Astrocyte of the cerebellum (primary cell): Measurements from ENCODE around the gene TCTN1.
"Not testable (repeated sequence)": the region's sequence is repeated elsewhere in the genome, so short reads cannot be mapped to it uniquely, and the experiment has no call there.

ENCODE experiments used
- DNase-seq: peaks from one replicate; pipeline ENCODE4 v3.0.0-alpha.2; 2011; ENCODE audit warnings: low read depth
- H3K4me3 ChIP-seq: 2 replicates; pipeline ENCODE4 v1.5.1; 2011; ENCODE audit warnings: mild to moderate bottlenecking, low read depth, low read length, moderate library complexity
- CTCF ChIP-seq: IDR thresholded peaks from 2 replicates; pipeline ENCODE4 v1.5.1; 2012; ENCODE audit warnings: low read length, low read depth, moderate library complexity, mild to moderate bottlenecking; ENCODE audit errors: missing control alignments
- in situ Hi-C: cut with HindIII; loops from 2 replicates; pipeline ENCODE4 v1.10.0; 2017; ENCODE audit warnings: low sequenced_read_pairs

Gene TCTN1

DNA sequence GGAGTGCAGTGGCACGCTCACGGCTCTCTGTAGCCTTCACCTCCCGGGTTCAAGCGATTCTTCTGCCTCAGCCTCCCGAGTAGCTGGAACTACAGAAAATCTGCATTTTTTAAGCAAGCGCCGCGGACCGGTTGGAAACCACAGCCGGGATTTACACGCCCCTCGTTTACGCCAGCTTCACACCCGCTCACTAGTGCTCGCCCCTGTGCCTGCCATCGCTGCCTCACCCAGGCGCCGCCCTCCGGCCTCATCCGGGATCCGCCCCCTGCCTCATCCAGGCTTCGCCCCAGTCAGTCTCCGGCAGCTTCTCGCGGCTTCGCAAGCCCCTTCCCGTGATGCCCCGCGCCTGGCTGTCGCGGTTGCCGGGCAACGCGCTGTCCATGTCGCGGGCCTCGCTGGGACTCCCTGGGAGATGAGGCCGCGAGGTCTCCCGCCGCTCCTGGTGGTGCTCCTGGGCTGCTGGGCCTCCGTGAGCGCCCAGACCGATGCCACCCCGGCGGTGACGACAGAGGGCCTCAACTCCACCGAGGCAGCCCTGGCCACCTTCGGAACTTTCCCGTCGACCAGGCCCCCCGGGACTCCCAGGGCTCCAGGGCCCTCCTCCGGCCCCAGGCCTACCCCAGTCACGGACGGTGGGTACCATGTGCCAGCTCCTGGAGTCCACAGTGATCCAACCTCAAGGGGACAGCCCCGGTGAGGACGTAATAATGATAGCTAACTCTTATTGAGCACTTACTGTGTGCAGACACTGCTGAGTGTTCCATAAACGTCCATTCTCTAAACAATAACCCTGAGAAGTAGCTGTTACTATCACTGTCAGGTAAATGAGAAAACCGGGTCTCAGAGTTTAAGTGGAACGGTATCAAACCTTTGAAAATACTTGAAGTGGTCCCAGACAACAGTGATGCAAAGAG, at the start of gene TCTN1:
TCTN1 (plus strand) TSS at position 359 of the 914 bp plus-strand sequence; CDS start at position 413, 54 bp downstream.
- DNase-seq, result peak; percentile 74
- in situ Hi-C loops, result no loop called here
- no peak for TF ChIP-seq CTCF
- peak within 1 kb of the TSS; percentile 67 for H3K4me3 ChIP-seq

DNA sequence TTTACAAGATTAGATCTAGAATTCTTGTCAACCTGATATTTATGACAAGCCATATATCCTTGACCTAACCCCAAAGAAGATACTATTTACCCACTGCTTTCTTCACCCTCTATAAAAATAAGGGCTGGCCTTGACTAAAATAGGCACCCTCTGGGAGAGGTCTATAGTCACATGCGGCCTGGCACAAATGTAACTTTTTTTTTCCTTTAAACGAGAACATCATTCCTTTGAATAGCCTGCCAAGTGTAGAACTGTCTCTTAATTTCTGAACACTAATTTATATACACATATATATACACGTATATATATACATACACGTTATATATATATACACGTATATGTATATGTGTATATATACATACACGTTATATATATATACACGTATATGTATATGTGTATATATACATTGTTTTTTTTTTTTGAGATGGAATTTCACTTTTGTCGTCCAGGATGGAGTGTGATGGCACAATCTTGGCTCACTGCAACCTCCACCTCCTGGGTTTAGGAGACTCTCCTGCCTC, 49.4 kb upstream of the TCTN1 start:
- TF ChIP-seq CTCF, result no peak
- no peak for DNase-seq
- in situ Hi-C loops, result no loop called here
- H3K4me3 ChIP-seq, result no peak overlapping the region

- no peak for DNase-seq
- no peak for TF ChIP-seq CTCF
- in situ Hi-C loops, result no loop called here
- no peak overlapping the region for H3K4me3 ChIP-seq
These were observed 47.7 kb upstream of the TCTN1 start for GRCh38 chr12:110565894-110566871.

DNA sequence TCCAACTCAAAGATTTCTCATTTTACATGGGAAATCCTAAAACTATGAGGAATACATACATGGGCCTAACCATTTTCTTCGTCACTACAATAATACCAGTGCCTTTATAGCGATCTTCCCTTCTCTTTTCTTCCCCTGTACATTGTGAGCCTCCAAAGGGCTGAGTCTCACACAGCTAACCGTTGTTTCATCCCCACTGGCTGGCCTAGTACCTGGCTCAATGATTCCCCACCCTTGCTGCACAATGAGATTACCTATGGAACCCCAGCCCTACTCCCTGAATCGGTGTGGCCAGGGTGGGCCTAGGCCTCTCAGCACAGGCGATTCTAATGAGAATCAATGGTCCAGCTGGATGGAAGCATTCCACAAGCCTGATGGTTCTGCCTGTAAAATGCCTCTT, 46.9 kb upstream of the TCTN1 start:
- no peak overlapping the region for H3K4me3 ChIP-seq
- DNase-seq, result no peak
- in situ Hi-C loops, result no loop called here
- TF ChIP-seq CTCF, result no peak

DNA sequence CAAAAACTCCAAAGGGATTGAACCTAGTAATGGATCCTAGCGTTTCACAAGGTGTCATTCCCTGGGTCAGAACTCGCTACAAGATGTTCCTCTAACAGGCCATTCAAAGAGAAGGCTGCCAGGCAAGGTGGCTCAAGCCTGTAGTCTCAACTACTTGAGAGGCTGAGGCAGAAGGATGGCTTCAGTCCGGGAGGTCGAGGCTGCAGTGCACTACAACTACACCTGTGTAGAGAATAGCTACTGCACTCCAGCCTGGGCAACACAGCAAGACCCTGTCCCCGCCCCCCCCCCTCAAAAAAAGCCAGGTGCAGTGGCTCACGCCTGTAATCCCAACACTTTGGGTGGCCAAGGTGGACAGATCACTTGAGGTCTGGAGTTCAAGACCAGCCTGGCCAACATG, 45.2 kb upstream of the TCTN1 start:
- in situ Hi-C loops, result no loop called here
- no peak for TF ChIP-seq CTCF
- no peak for DNase-seq
- no peak overlapping the region for H3K4me3 ChIP-seq

DNA sequence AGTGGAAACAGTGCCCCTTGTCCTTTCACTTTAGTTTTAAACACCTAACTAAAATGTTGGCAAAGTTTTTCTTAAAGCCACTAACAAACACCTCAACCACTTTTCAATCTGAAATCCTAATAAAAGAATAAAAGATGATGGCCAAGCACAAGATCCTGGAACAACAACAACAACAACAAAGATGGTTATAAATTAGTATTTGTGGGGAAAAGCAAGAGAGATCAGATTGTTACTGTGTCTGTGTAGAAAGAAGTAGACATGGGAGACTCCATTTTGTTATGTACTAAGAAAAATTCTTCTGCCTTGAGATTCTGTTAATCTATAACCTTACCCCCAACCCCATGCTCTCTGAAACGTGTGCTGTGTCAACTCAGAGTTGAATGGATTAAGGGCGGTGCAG, 44.1 kb upstream of the TCTN1 start:
- in situ Hi-C loops, DNase-seq, H3K4me3 ChIP-seq: not testable (repeated sequence)

DNA sequence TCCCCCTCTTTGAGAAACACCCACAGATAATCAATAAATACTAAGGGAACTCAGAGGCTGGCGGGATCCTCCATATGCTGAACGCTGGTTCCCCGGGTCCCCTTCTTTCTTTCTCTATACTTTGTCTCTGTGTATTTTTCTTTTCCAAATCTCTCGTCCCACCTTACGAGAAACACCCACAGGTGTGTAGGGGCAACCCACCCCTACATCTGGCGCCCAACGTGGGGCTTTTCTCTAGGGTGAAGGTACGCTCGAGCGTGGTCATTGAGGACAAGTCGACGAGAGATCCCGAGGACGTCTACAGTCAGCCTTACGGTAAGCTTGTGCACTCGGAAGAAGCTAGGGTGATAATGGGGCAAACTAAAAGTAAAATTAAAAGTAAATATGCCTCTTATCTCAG, 43.1 kb upstream of the TCTN1 start:
- H3K4me3 ChIP-seq, in situ Hi-C loops, DNase-seq: not testable (repeated sequence)
